ENCODE data around the gene DGKB.
A peak's percentile ranks its signal among the peaks of the same experiment; 100 is the strongest.

DGKB gene

GRCh38 chr7:14821757-14822480, 80.6 kb downstream of the DGKB start:
- no peak for DNase-seq (ENCODE audit: low spot score)

GRCh38 chr7:14818871-14819270, 83.7 kb downstream of the DGKB start:
- DNase-seq (ENCODE audit: low spot score) = no peak

GRCh38 chr7:14817829-14818614, 84.5 kb downstream of the DGKB start:
- no peak for DNase-seq (ENCODE audit: low spot score)

GRCh38 chr7:14807507-14807906, 95.0 kb downstream of the DGKB start:
- DNase-seq (ENCODE audit: low spot score) = no peak

- DNase-seq (ENCODE audit: low spot score) = no peak
These were observed 95.7 kb downstream of the DGKB start for GRCh38 chr7:14806891-14807290.

GRCh38 chr7:14805105-14805719, 97.3 kb downstream of the DGKB start:
- no peak for DNase-seq (ENCODE audit: low spot score)

- DNase-seq (ENCODE audit: low spot score) = no peak
These were observed 101.9 kb downstream of the DGKB start for GRCh38 chr7:14800664-14801063.

GRCh38 chr7:14793151-14793550, 109.4 kb downstream of the DGKB start:
- no peak for DNase-seq (ENCODE audit: low spot score)

GRCh38 chr7:14787551-14787950, 115.0 kb downstream of the DGKB start:
- DNase-seq (ENCODE audit: low spot score) = no peak

- no peak for DNase-seq (ENCODE audit: low spot score)
These were observed 116.1 kb downstream of the DGKB start for GRCh38 chr7:14786314-14786895.

GRCh38 chr7:14777806-14778205, 124.7 kb downstream of the DGKB start:
- no peak for DNase-seq (ENCODE audit: low spot score)

- DNase-seq (ENCODE audit: low spot score) = no peak
These were observed 126.3 kb downstream of the DGKB start for GRCh38 chr7:14776266-14776665.

- DNase-seq (ENCODE audit: low spot score) = no peak
These were observed 128.8 kb downstream of the DGKB start for GRCh38 chr7:14773729-14774271.

GRCh38 chr7:14770614-14771013, 131.9 kb downstream of the DGKB start:
- DNase-seq (ENCODE audit: low spot score) = no peak

- DNase-seq (ENCODE audit: low spot score) = no peak
These were observed 133.3 kb downstream of the DGKB start for GRCh38 chr7:14769261-14769660.

GRCh38 chr7:14767716-14768425, 134.7 kb downstream of the DGKB start:
- no peak for DNase-seq (ENCODE audit: low spot score)

GRCh38 chr7:14766747-14767146, 135.8 kb downstream of the DGKB start:
- DNase-seq (ENCODE audit: low spot score) = no peak

- no peak for DNase-seq (ENCODE audit: low spot score)
These were observed 136.8 kb downstream of the DGKB start for GRCh38 chr7:14765731-14766130.

GRCh38 chr7:14762561-14762960, 140.0 kb downstream of the DGKB start:
- DNase-seq (ENCODE audit: low spot score) = no peak

GRCh38 chr7:14761510-14762296, 140.8 kb downstream of the DGKB start:
- peak; percentile 11 for DNase-seq (ENCODE audit: low spot score)

All from AG08396 (cell line).